Measurements from ENCODE around the gene NUBPL. TPM values are rescaled to one million over a fixed set of nuclear protein-coding genes. Genes with fewer than 3 reads are reported as not detected.

Gene NUBPL
- total RNA-seq, 5 donors from 2014 or later (not counting 1 experiment from before 2014, with no cell fraction given) = 6.8 to 11.0 (median 10.2) TPM

DNA sequence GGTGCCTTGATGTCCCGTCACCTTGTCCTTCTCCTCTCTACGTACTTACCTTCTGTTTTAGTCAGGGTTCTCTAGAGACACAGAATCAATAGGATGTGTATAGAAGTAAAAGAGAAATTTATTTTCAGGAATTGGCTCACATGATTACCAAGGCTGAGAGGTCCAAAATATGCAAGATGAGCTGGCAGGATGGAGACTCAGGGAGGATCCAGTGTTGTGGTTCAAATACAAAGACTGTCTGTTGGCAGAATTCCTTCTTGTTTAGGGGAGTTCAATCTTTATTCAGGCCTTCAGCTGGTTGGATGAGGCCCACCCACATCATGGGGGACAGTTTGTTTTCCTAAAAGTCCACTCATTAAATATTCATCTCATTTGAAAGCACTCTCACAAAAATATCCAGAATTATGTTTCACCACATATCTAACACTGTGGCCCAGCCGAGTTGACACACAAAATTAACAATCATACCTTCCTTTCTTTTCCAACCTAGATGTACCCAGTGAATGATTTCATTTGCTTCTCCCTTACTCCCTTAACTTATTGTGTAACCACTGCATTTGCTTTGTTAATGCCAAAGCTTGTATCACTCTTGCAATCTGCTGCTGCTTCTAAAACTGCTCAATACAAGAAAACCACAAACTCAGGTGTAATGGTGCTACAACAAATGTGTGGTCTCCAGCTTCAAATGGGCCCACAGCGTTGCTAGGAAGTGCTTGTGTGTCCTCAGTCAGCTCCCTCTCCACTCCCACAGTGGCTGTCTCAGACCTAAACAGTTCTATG, 320.5 kb downstream of the NUBPL start:
- Histone ChIP-seq H3K9me3 (no peaks in the 10 kb centered on the region), H3K4me3 (ENCODE audit: control insufficient read depth in 1 of 2, extremely low read depth in 1 of 2, low read length in 1 of 2) (no peak overlapping the region), H3K4me1 (ENCODE audit: control insufficient read depth in 1 of 2, extremely low read depth in 1 of 2, insufficient read depth in 2 of 2, low read length in 2 of 2) (no peaks in the 10 kb centered on the region), H3K36me3 (ENCODE audit: control insufficient read depth in 2 of 2, extremely low read depth in 1 of 2, insufficient read depth in 1 of 2, low read length in 1 of 2) (no peaks in the 10 kb centered on the region), H3K27me3 (replicated peaks in 1 of 2; ENCODE audit: control insufficient read depth in 2 of 2, extremely low read depth in 1 of 2, insufficient read depth in 2 of 2, low read length in 1 of 2) (no peaks in the 10 kb centered on the region), H3K27ac (ENCODE audit: low read length) (no peak overlapping the region)
- H3K4me1 Mint-ChIP-seq = no peaks in the 10 kb centered on the region
- H3K9me3 Mint-ChIP-seq = no peaks in the 10 kb centered on the region
- POLR2A ChIA-PET = no interaction called here
- H3K27ac Mint-ChIP-seq = no peak overlapping the region
- CTCF ChIA-PET = no interaction called here
- DNase-seq (no peak), ATAC-seq (replicated peaks in 1 of 4) (no peak)
- 50% methylated on average over 2 of the region's 4 CpGs for WGBS (ENCODE audit: insufficient coverage)
- no peaks in the 10 kb centered on the region for H3K36me3 Mint-ChIP-seq
- H3K4me3 Mint-ChIP-seq = no peak overlapping the region
- peaks cover 0 to 13% of the 10 kb centered on the region in 2 donors for H3K27me3 Mint-ChIP-seq

DNA sequence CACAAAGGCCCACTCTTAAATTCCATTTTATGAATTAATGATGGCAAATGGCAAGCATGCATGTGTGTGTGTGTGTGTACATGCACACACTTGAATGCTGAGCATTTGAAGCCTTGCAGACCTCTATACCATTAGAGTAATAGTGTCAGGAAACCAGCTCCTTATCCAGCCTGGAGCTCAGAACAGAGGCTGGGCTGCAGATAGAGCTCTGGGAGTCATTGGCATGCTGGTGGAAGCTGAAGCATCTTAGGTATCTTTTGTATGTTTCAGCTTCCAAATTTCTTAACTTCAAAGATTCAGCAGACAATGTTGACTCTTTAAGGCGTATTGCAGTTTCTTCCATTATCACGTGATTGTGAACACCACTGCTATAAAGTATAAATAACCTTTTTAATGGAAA, 323.0 kb downstream of the NUBPL start:
- ChIA-PET POLR2A (no interaction called here), CTCF (interaction anchor here in 1 of 2 donors (0.6 kb wide), 1 partner anchor 892 kb away, joined by 5 read pairs; no protein-coding TSS in a partner anchor)
- Histone ChIP-seq H3K4me1 (ENCODE audit: control insufficient read depth in 1 of 2, extremely low read depth in 1 of 2, insufficient read depth in 2 of 2, low read length in 2 of 2) (no peaks in the 10 kb centered on the region), H3K4me3 (ENCODE audit: control insufficient read depth in 1 of 2, extremely low read depth in 1 of 2, low read length in 1 of 2) (no peak overlapping the region), H3K36me3 (ENCODE audit: control insufficient read depth in 2 of 2, extremely low read depth in 1 of 2, insufficient read depth in 1 of 2, low read length in 1 of 2) (no peaks in the 10 kb centered on the region), H3K27me3 (replicated peaks in 1 of 2; ENCODE audit: control insufficient read depth in 2 of 2, extremely low read depth in 1 of 2, insufficient read depth in 2 of 2, low read length in 1 of 2) (no peaks in the 10 kb centered on the region), H3K27ac (ENCODE audit: low read length) (no peak overlapping the region), H3K9me3 (no peaks in the 10 kb centered on the region)
- H3K4me1 Mint-ChIP-seq = no peaks in the 10 kb centered on the region
- no peak overlapping the region for H3K4me3 Mint-ChIP-seq
- ATAC-seq (replicated peaks in 1 of 4) (no peak), DNase-seq (no peak)
- no CpG with 5 or more reads among the region's 2 CpGs for WGBS (ENCODE audit: insufficient coverage)
- no peak overlapping the region for H3K27ac Mint-ChIP-seq
- H3K27me3 Mint-ChIP-seq = peaks cover 0 to 14% of the 10 kb centered on the region in 2 donors
- no peaks in the 10 kb centered on the region for H3K36me3 Mint-ChIP-seq
- H3K9me3 Mint-ChIP-seq = no peaks in the 10 kb centered on the region

- peaks cover 0 to 13% of the 10 kb centered on the region in 2 donors for H3K27me3 Mint-ChIP-seq
- H3K4me1 Mint-ChIP-seq = no peaks in the 10 kb centered on the region
- no peak overlapping the region for H3K4me3 ChIP-seq (ENCODE audit: control insufficient read depth in 1 of 2, extremely low read depth in 1 of 2, low read length in 1 of 2)
- ChIA-PET POLR2A (interaction anchor here in 1 of 2 donors (0.7 kb wide), 1 partner anchor 124 kb away, joined by 3 read pairs; no protein-coding TSS in a partner anchor), CTCF (interaction anchor here in 1 of 2 donors (0.6 kb wide), 1 partner anchor 892 kb away, joined by 5 read pairs; no protein-coding TSS in a partner anchor)
- H3K4me3 Mint-ChIP-seq = no peak overlapping the region
- 85% methylated on average over 6 of the region's 7 CpGs for WGBS (ENCODE audit: insufficient coverage)
- DNase-seq = no peak
- no peaks in the 10 kb centered on the region for H3K9me3 ChIP-seq
- H3K36me3 Mint-ChIP-seq = no peaks in the 10 kb centered on the region
- no peaks in the 10 kb centered on the region for H3K27me3 ChIP-seq (replicated peaks in 1 of 2; ENCODE audit: control insufficient read depth in 2 of 2, extremely low read depth in 1 of 2, insufficient read depth in 2 of 2, low read length in 1 of 2)
- no peaks in the 10 kb centered on the region for H3K9me3 Mint-ChIP-seq
- no peak overlapping the region for H3K27ac Mint-ChIP-seq
- H3K36me3 ChIP-seq (ENCODE audit: control insufficient read depth in 2 of 2, extremely low read depth in 1 of 2, insufficient read depth in 1 of 2, low read length in 1 of 2) = no peaks in the 10 kb centered on the region
- no peaks in the 10 kb centered on the region for H3K4me1 ChIP-seq (ENCODE audit: control insufficient read depth in 1 of 2, extremely low read depth in 1 of 2, insufficient read depth in 2 of 2, low read length in 2 of 2)
- ATAC-seq (replicated peaks in 1 of 4) = no peak
- H3K27ac ChIP-seq (ENCODE audit: low read length) = no peak overlapping the region
These were observed 323.7 kb downstream of the NUBPL start for GRCh38 chr14:31884776-31885379.

DNA sequence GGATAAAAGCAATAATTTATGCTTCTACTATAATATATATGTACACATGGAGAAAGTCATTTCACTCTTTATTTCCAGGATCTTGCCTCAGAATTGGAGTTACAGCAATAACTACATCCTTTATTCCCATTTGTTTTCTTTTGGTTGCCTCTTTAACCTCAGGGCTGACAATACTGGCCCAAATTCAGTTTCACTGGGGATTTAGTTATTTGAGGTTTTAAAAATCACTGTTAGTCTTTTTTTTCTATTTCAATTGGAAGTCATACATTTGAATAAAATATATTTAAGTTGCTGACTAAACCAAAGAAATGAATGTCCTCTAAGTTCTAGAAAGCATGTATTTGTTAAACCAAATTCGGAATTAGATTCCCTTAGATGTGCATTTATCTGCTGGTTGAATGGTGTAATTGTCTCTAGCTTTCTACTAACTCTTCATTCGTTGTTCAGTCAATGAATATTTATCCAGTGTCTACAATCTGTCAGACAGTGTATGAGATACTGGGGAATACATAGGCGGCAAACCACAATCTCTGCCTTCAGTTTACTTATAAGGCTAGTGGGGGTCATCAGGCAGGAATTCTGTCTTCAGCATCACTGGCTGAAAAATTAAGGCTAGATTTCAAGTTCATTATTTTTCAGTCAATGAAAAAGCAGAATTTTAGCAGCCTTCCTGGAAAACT, 325.1 kb downstream of the NUBPL start:
- no peak for DNase-seq
- no CpG with 5 or more reads among the region's 3 CpGs for WGBS (ENCODE audit: insufficient coverage)
- POLR2A ChIA-PET = no interaction called here
- Mint-ChIP-seq H3K36me3 (no peaks in the 10 kb centered on the region), H3K4me3 (no peak overlapping the region), H3K27me3 (peaks cover under 1 to 7% of the 10 kb centered on the region in 2 donors), H3K9me3 (no peaks in the 10 kb centered on the region), H3K27ac (no peak overlapping the region), H3K4me1 (no peaks in the 10 kb centered on the region)
- Histone ChIP-seq H3K9me3 (no peaks in the 10 kb centered on the region), H3K27ac (ENCODE audit: low read length) (no peak overlapping the region), H3K4me1 (ENCODE audit: control insufficient read depth in 1 of 2, extremely low read depth in 1 of 2, insufficient read depth in 2 of 2, low read length in 2 of 2) (no peaks in the 10 kb centered on the region), H3K4me3 (ENCODE audit: control insufficient read depth in 1 of 2, extremely low read depth in 1 of 2, low read length in 1 of 2) (no peak overlapping the region), H3K36me3 (ENCODE audit: control insufficient read depth in 2 of 2, extremely low read depth in 1 of 2, insufficient read depth in 1 of 2, low read length in 1 of 2) (no peaks in the 10 kb centered on the region), H3K27me3 (replicated peaks in 1 of 2; ENCODE audit: control insufficient read depth in 2 of 2, extremely low read depth in 1 of 2, insufficient read depth in 2 of 2, low read length in 1 of 2) (no peaks in the 10 kb centered on the region)
- ATAC-seq (replicated peaks in 1 of 4) = no peak
- CTCF ChIA-PET = interaction anchor here in 1 of 2 donors (1.0 kb wide), 1 partner anchor 41 kb away, joined by 3 read pairs; no protein-coding TSS in a partner anchor

DNA sequence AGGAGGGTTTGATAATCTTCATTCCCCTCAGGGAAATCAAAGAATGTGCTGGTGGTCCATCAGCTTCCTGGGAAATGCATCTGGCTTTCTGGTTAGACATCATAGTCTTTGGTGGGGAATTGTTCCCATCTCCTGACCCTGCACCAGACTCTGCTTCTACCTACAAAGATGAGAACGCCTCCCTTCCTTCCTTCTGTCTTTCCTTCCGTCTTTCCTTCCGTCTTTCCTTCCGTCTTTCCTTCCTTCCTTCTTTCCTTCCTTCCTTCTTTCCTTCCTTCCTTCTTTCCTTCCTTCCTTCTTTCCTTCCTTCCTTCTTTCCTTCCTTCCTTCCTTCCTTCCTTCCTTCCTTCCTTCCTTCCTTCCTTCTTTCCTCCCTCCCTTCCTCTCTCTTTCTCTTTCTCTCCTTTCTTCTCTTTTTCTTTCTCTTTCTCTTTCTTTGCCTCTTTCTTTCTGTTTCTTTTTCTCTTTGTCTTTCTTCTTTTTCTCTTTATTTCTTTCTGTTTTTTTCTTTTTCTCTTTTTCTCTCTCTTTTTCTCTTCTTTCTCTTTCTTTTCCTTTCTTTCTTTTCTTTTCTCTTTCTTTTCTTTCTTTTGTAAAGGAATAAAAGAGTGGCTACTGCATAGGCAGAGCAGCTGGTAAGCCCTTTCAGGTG, 326.9 kb downstream of the NUBPL start:
- H3K36me3 Mint-ChIP-seq = no peaks in the 10 kb centered on the region

GRCh38 chr14:31889297-31889696, 328.1 kb downstream of the NUBPL start:
- ChIA-PET CTCF (no interaction called here), POLR2A (no interaction called here)
- Mint-ChIP-seq H3K9me3 (no peaks in the 10 kb centered on the region), H3K27me3 (peaks cover 6 to 9% of the 10 kb centered on the region in 2 donors), H3K36me3 (no peaks in the 10 kb centered on the region), H3K4me1 (no peaks in the 10 kb centered on the region), H3K4me3 (no peak overlapping the region), H3K27ac (no peak overlapping the region)
- DNase-seq (no peak), ATAC-seq (replicated peaks in 1 of 4) (no peak)
- 60% methylated on average over 1 of the region's 2 CpGs for WGBS (ENCODE audit: insufficient coverage)
- Histone ChIP-seq H3K9me3 (no peaks in the 10 kb centered on the region), H3K36me3 (ENCODE audit: control insufficient read depth in 2 of 2, extremely low read depth in 1 of 2, insufficient read depth in 1 of 2, low read length in 1 of 2) (no peaks in the 10 kb centered on the region), H3K4me1 (ENCODE audit: control insufficient read depth in 1 of 2, extremely low read depth in 1 of 2, insufficient read depth in 2 of 2, low read length in 2 of 2) (no peaks in the 10 kb centered on the region), H3K4me3 (ENCODE audit: control insufficient read depth in 1 of 2, extremely low read depth in 1 of 2, low read length in 1 of 2) (no peak overlapping the region), H3K27ac (ENCODE audit: low read length) (no peak overlapping the region), H3K27me3 (replicated peaks in 1 of 2; ENCODE audit: control insufficient read depth in 2 of 2, extremely low read depth in 1 of 2, insufficient read depth in 2 of 2, low read length in 1 of 2) (peaks cover 0 to 4% of the 10 kb centered on the region in 2 experiments)

More for the DNA sequence above, 326.9 kb downstream of the NUBPL start:
- no peaks in the 10 kb centered on the region for H3K36me3 ChIP-seq (ENCODE audit: control insufficient read depth in 2 of 2, extremely low read depth in 1 of 2, insufficient read depth in 1 of 2, low read length in 1 of 2)
- POLR2A ChIA-PET = no interaction called here
- H3K27ac ChIP-seq (ENCODE audit: low read length) = no peak overlapping the region
- Mint-ChIP-seq H3K4me1 (no peaks in the 10 kb centered on the region), H3K9me3 (no peaks in the 10 kb centered on the region), H3K27ac (no peak overlapping the region), H3K4me3 (no peak overlapping the region), H3K27me3 (peaks cover 4 to 8% of the 10 kb centered on the region in 2 donors)
- no peaks in the 10 kb centered on the region for H3K9me3 ChIP-seq
- DNase-seq = no peak
- H3K4me1 ChIP-seq (ENCODE audit: control insufficient read depth in 1 of 2, extremely low read depth in 1 of 2, insufficient read depth in 2 of 2, low read length in 2 of 2) = no peaks in the 10 kb centered on the region
- CTCF ChIA-PET = no interaction called here
- no peak overlapping the region for H3K4me3 ChIP-seq (ENCODE audit: control insufficient read depth in 1 of 2, extremely low read depth in 1 of 2, low read length in 1 of 2)
- no peaks in the 10 kb centered on the region for H3K27me3 ChIP-seq (replicated peaks in 1 of 2; ENCODE audit: control insufficient read depth in 2 of 2, extremely low read depth in 1 of 2, insufficient read depth in 2 of 2, low read length in 1 of 2)
- WGBS (ENCODE audit: insufficient coverage) = 78% methylated on average over 4 of the region's 4 CpGs
- no peak for ATAC-seq (replicated peaks in 1 of 4)
